Activated naive CD8-positive, alpha-beta T cell treated with anti-CD3 and anti-CD28 coated beads, Interleukin-2, amount 50 U/mL, for 16 hours (primary cell): ENCODE measurements around the gene NRCAM.

Experiments used
- DNase-seq: peaks from one replicate; pipeline ENCODE4 v3.0.0-alpha.2; 2020; ENCODE audit warnings: low read depth, low spot score

The NRCAM gene

GRCh38 chr7:108247614-108248013, 208.6 kb downstream of the NRCAM start:
- no peak for DNase-seq

DNA sequence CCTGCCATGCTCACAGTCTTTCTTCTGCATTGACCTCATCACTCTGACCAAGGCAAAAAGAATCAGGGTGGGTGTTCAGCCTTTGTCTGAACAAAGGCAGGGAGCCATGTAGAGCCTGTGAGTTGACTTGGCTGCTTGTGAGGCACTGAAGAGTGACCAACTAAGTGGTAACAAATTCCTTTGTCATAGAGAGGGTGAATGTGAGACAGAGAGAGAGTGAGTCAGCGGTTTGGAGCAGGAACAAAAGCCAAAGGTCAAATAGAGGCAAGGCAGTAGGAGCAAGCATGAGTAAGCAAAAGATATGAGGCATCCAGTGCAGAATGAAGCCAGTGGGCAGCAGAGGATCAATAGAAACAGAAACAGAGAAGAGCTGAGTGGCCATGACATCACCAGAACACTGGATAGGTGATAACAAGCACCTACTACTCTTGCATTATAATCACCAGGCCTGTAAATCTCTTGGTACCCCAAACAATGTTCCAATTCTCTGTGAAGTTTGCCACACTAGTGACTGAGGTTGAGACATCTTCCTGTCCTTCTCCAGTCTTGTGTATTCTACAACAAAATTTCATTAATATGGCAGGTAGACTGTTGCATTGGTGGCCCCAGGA, 209.9 kb downstream of the NRCAM start:
- no peak for DNase-seq

DNA sequence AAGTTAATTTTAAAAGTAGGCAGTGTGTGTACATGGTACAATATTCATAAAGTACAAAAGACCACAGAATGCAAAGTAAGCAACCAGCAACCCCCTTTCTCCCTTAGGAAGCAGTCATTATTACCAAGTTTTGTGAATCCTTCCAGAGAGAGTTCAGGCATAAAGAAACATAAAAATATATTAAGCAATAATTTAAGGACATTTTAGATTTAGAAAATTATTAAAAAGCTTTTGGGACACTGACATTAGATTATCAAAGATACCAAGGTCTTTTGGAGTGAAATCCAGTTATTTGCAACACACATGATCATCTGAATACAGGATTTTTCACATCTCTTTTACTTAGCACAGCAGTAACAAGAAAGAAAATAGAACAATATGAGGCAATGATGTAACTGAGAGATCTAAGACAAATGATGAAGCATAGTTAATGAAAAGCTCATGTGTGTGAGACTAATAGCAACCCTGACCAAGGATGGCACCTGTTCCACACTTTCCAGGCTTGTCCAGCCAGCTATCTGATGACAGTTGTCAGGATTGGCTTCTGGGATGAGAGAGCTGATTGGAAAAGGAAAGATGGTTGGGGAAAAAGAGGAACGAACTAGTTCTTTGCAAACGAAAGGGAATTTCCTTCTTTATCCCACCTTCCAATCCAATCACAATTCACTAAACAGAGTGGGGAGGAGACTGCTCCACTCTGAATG, 210.6 kb downstream of the NRCAM start:
- DNase-seq: no peak

DNA sequence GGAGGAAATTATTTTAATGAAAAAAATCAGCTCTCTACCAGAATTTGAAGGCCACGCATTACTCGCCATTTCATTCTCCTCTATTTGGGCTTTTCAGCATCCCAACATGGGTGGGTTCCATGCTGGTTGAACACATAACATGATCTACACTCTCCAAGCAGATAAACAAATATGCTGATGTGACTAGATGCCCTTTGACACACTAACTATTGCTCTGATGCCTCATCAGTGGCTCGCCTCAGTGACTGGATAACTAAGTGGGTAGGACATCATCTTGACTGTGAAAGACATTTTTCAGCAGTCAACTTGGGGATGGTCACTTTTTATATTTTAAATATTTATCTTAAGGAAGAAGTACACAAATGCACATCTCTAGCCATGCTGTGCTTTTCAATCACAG, 212.1 kb downstream of the NRCAM start:
- DNase-seq: no peak

- no peak for DNase-seq
These were observed 216.6 kb downstream of the NRCAM start for GRCh38 chr7:108239501-108240225.

DNA sequence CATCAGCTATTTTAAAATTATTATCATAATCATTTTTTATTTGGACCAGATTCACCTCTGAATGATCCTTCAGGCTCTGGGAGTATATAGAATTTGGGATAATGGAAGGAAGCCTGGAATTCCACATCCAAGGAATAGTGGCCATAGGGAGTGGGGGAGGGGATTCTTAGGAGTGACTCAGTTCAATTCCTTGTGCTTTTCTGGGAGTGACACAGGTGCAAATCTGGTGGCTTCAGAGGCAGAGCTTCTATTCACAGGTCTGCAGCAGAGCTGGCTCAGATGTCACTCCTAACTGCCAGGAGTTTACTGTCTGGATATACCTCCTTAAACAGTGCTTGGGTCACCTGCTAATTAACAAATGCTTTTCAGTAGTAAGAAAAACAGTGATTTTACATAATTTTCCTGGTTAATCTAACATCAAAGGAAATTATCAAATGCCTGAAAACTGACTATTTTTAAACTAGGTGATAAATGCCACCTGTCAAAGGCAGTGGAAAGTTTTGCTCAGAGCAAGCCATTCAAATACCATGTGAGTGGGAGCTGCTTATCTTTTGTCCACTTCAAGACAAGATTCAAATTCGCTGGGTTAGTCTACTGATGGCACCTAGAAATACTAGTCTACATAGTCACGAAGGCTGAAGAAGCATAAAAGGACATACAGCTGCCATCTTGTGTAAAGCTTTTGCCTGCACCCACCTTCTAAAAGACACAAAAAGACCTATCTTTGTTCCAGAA, 219.4 kb downstream of the NRCAM start:
- no peak for DNase-seq

- DNase-seq: no peak
These were observed 220.7 kb downstream of the NRCAM start for GRCh38 chr7:108235451-108236061.

DNA sequence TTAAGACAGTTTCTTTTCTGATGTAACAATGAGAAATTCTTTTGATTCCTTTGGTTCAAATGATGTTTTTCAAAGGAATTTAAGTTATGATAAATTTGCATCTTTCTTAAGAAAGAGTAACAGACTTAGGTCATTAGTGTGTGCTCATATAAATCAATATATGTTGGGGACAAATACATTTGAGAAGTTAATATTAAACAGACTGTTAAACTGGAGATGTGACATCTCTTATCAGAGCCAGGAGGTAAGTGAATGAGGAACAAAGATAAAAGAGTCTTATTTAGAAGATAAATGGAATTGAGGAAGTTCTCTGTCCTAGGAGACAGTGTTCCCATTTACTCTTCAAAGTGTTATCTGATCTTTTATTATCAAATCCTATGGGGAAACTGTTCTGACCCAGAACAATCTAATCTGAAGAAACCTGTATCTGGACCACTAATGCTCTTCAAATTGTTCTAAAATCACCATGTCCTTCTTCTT, 221.2 kb downstream of the NRCAM start:
- no peak for DNase-seq

DNA sequence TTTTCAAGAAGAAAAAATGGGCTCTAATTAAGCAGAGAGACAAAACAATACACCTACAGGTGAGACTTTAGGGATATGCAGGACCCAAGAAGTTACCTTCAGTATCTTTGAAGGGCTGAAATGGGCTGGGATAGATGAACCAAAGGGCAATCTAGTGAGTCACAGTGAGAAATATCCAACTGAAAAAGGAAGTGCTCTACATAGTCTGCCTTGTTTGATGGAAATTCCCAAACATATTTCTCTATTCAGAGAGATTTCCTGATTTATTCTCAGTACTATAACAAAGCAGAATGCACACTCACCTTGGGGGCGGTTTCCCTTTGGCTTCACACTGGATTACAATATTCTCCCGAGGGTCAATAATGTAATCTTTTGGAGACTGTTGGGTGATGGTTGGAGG, 222.0 kb downstream of the NRCAM start:
- DNase-seq: no peak

DNA sequence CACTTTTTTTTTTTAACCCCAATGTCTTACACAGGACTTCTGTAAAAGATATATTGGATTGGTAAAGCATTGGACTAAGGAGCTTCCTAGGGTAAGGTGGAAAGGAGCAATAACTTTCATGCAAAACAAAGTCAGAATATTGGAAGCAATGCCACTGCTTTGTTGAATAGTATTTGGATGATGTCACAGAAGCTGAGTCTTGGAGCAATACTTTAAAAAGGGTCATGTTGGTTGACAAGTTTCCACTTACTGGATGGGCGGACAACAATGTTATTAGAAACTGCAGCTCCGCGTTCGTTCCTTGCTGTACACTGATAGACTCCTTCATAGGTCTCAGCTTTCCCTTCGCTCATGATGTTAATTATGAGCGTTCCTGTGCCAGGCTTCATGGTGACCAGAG, 224.2 kb downstream of the NRCAM start:
- no peak for DNase-seq

DNA sequence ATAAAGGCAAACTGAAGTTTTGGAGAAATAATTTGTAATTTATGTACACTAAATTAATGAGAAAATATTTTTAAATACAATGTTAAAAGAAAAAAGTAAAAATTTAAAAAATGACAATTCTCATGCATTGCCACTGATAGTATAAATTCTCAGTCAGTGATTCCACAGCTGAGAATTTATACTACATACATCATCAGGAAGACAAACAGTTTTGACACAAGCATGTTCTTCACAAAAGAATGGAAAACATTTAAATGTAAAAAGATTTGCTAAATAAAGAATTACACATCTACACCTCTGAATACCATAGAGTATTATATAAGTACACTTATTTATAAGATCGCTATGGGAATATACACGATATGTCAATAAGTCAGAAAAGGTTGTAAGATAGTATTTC, 225.0 kb downstream of the NRCAM start:
- no peak for DNase-seq

DNA sequence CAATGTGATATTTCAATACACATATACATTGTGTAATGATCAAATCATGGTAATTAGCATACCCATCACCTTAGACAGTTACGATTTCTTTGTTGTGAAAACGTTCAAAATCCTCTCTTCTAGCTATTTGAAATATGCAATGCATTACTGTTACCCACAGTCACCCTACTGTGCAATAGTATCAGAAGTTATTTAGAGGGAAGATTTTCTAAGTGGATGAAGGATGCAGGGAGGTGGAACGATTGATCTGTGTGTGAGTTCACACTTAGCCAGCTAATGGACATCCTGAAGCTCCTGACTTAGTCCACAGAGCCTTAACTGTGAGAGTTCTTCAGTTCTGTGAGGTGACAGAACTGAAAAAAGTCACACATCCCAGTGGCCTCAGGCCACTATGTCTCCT, 228.9 kb downstream of the NRCAM start:
- no peak for DNase-seq

GRCh38 chr7:108226816-108227299, 229.4 kb downstream of the NRCAM start:
- DNase-seq: no peak

GRCh38 chr7:108225531-108226181, 230.6 kb downstream of the NRCAM start:
- DNase-seq: no peak

DNA sequence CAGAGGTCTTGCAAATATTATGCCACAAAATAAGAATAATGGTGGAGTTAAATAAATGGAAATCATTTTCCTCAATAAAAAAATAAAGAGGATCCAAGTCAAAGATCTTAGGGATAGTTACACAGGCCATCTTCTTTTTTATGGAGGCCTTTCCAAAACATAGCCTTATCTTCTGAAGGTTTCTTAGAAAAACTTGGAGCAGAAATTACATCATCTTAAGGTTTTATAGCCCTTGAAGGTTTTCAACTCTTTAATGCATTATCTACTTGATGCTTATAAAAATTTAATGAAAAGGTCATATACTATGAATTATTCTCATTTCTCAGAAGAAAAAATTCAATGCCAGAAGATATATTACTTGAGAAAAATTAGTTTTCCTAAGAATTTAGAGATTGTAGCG, 231.8 kb downstream of the NRCAM start:
- DNase-seq: no peak

DNA sequence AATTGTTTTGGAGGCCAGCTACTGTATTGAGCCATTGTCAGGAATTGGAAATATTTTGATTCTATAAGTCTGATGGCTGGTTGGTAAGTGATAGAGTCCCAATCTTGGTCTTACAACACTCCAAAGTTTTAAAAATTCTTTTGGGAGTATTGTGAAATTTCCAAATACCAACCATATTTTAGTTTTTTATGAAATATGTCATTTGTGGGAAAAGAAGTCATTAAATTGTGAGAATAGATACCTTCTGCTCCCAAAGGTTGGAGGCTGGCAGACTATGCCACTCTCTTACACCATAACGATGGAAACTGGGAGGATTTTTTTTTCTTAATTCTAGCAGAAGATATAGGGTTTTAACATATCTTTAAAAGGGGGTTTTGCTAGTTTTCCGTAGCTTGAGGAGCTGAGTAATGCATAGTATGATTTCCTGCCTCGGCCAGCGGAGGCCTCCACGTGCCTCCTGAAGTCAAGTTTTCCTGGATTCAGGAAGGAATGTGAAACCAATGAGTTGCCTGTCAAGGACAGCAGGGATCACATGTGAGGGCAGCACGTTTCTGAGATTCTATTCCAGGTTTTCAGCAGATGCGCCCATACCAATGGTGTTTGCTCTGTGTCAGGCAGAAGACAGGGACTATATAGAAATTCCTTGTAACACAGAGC, 233.9 kb downstream of the NRCAM start:
- no peak for DNase-seq

DNA sequence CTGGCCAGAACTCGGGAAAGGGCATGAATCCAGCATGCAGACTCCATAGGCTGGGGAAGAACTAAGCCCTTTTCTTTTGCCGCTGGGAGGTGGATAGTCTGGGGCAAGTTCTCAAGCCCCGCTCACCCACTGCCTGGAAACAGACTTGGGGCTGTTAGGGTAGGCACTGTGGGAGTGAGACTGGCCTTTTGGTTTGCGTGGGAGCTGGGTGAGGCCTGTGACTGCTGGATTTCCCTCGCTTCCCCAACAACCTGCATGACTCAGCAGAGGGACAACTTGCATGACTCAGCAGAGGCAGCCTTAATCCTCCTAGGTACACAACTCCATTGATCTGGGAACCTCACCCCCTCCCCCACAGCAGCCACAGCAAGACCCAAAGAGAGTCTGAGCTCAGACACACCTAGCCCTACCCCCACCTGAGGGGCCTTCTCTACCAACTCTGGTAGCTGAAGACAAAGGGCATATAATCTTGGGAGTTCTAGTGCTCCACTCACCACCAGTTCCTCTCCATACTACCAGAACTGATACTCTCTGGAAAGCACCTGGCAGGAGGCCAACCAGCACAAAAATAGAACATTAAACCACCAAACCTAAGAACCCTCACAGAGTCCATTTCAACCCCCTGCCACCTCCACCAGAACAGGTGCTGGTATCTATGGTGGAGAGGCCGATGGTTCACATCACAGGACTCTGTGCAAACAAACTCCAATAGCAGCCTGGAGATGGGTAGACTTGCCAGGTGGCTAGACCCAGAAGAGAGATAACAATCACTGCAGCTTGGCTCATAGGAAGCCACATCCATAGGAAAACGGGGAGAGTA, 244.6 kb downstream of the NRCAM start:
- no peak for DNase-seq

GRCh38 chr7:108210796-108211195, 245.4 kb downstream of the NRCAM start:
- no peak for DNase-seq

GRCh38 chr7:108205311-108205710, 250.9 kb downstream of the NRCAM start:
- no peak for DNase-seq
